Natural killer cell (primary cell): ENCODE data around the gene RAD51B. TPM values are rescaled to one million over a fixed set of nuclear protein-coding genes. Genes with fewer than 3 reads are reported as not detected.

Experiments used
- ATAC-seq, 3 donors: fragments of 150-1000 bp in 2 of 3; fragments of 200-7000 bp in 1 of 3; cut with Tn5 transposase; 1 replicate in 1 of 3; 2 replicates in 2 of 3; pipeline ENCODE4 v1.10.0; 2021; ENCODE audit warnings: mild to moderate bottlenecking in 2 of 3, moderate library complexity in 2 of 3
- DNase-seq, 2 donors: peaks; one replicate each; pipeline versions ENCODE4 v3.0.0 to v3.0.0-alpha.2; 2013 to 2021; ENCODE audit warnings: mixed read lengths in 1 of 2
- H3K27ac ChIP-seq: one replicate; pipeline ENCODE4 v1.5.1; 2013; ENCODE audit warnings: mild to moderate bottlenecking, low read length
- H3K27me3 ChIP-seq: one replicate; pipeline ENCODE4 v1.6.1; 2013; ENCODE audit warnings: low read length; ENCODE audit not compliant: control insufficient read depth, insufficient read depth
- H3K36me3 ChIP-seq: one replicate; pipeline ENCODE4 v1.6.1; 2013; ENCODE audit warnings: low read length; ENCODE audit not compliant: control insufficient read depth, insufficient read depth
- H3K4me1 ChIP-seq: one replicate; pipeline ENCODE4 v1.6.1; 2013; ENCODE audit warnings: low read length; ENCODE audit not compliant: control insufficient read depth, insufficient read depth
- H3K4me3 ChIP-seq: one replicate; pipeline ENCODE4 v1.5.1; 2013; ENCODE audit warnings: low read length
- H3K9me3 ChIP-seq: one replicate; pipeline ENCODE4 v1.6.1; 2013; ENCODE audit warnings: low read length; ENCODE audit not compliant: control insufficient read depth, insufficient read depth
- H3K27ac Mint-ChIP-seq, 2 donors: one replicate each; pipeline ENCODE4 v1.8.0; 2022; ENCODE audit warnings: mild to moderate bottlenecking in 2 of 2, mixed read lengths in 2 of 2, moderate library complexity in 1 of 2
- H3K27me3 Mint-ChIP-seq, 2 donors: one replicate each; pipeline ENCODE4 v1.8.0; 2022; ENCODE audit warnings: low read depth in 2 of 2, mixed read lengths in 2 of 2
- H3K36me3 Mint-ChIP-seq: one replicate; pipeline ENCODE4 v1.8.0; 2022; ENCODE audit warnings: mixed read lengths
- H3K4me1 Mint-ChIP-seq, 2 donors: one replicate each; pipeline ENCODE4 v1.8.0; 2022; ENCODE audit warnings: mixed read lengths in 2 of 2
- H3K4me3 Mint-ChIP-seq: one replicate; pipeline ENCODE4 v1.8.0; 2022; ENCODE audit warnings: mild to moderate bottlenecking, moderate library complexity, mixed read lengths
- H3K9me3 Mint-ChIP-seq, 2 donors: one replicate each; pipeline ENCODE4 v1.8.0; 2022; ENCODE audit warnings: mixed read lengths in 2 of 2
- WGBS: methylation state at CpG from one replicate; pipeline ENCODE4 v1.1.7; 2013; ENCODE audit warnings: missing lambda C conversion rate; ENCODE audit not compliant: insufficient coverage; 5-methylcytosine and 5-hydroxymethylcytosine counted together
- intact Hi-C: fragments of 100-400 bp; cut with micrococcal nuclease; formaldehyde crosslinking; loops from one replicate; pipeline ENCODE4 v1.14.2; 2022
- total RNA-seq, 4 donors: library from RNA; stranded (reverse); fragments of 120-200 nt in 1 of 4; gene quantifications; one replicate each; pipeline versions ENCODE4 v1.2.3 to v1.2.4, GENCODE V29; 2013 to 2022
- TF ChIP-seq, protein P1 (sequence below): fragments of 200-600 bp; IDR thresholded peaks from one replicate; pipeline ENCODE4 v1.8.0; 2022; ENCODE audit warnings: antibody characterized with exemption

RAD51B gene
- total RNA-seq, 3 donors from 2014 or later (not counting 1 experiment from before 2014, with no cell fraction given) = 28.1 to 37.6 (median 28.6) TPM

DNA sequence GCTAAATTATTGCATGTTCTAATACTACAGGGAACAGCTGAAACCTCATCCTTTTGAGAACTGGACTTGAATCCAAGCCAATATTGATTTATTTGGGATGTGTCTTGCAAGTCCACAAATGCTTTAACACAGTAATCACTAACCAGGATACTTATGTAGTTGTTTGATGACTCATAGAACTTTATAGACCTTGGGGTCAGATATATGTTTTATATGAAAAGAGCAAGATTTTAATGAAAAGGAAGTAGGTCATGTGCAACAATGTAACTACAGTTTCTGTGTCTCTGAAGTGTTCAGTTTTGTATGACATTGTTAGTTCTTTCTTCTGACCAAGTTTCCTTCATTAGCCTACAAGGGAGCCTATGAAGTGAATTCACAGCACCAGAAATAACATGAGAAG is 621.2 kb downstream of the RAD51B start:
- Mint-ChIP-seq H3K4me3 (no peak overlapping the region), H3K27ac (no peak overlapping the region), H3K4me1 (no peaks in the 10 kb centered on the region), H3K27me3 (no peaks in the 10 kb centered on the region), H3K9me3 (no peaks in the 10 kb centered on the region), H3K36me3 (peaks cover 11% of the 10 kb centered on the region)
- intact Hi-C loops = no loop called here
- H3K4me1 ChIP-seq = no peaks in the 10 kb centered on the region
- TF ChIP-seq, protein P1, sequence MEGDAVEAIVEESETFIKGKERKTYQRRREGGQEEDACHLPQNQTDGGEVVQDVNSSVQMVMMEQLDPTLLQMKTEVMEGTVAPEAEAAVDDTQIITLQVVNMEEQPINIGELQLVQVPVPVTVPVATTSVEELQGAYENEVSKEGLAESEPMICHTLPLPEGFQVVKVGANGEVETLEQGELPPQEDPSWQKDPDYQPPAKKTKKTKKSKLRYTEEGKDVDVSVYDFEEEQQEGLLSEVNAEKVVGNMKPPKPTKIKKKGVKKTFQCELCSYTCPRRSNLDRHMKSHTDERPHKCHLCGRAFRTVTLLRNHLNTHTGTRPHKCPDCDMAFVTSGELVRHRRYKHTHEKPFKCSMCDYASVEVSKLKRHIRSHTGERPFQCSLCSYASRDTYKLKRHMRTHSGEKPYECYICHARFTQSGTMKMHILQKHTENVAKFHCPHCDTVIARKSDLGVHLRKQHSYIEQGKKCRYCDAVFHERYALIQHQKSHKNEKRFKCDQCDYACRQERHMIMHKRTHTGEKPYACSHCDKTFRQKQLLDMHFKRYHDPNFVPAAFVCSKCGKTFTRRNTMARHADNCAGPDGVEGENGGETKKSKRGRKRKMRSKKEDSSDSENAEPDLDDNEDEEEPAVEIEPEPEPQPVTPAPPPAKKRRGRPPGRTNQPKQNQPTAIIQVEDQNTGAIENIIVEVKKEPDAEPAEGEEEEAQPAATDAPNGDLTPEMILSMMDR = no peak
- H3K27ac ChIP-seq = no peak overlapping the region
- H3K27me3 ChIP-seq = no peaks in the 10 kb centered on the region
- DNase-seq (no peak), ATAC-seq (no peak)
- no peaks in the 10 kb centered on the region for H3K9me3 ChIP-seq
- H3K4me3 ChIP-seq = no peak overlapping the region
- H3K36me3 ChIP-seq = no peaks in the 10 kb centered on the region

DNA sequence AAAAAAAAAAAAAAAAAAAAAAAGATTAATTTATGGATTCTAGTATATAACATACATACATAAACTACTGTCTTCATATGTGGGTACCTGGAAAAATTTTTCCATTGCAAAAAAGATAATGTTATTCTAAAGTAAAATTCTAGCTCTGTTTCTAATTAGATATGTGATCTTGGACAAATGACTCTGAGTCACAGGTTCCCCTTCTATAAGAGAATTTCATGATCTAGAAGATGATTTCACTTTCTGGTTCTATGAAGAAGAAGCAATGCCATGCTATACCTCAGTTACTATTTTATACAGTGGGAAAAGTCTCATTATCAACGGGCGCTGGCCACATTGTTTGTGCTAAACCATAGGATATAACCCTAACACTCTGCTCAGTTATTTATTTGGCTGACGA is 622.0 kb downstream of the RAD51B start:
- Mint-ChIP-seq H3K4me3 (no peak overlapping the region), H3K27ac (no peak overlapping the region), H3K9me3 (no peaks in the 10 kb centered on the region), H3K36me3 (peaks cover 4% of the 10 kb centered on the region), H3K4me1 (no peaks in the 10 kb centered on the region), H3K27me3 (no peaks in the 10 kb centered on the region)
- no peaks in the 10 kb centered on the region for H3K9me3 ChIP-seq
- TF ChIP-seq, protein P1 = no peak
- WGBS = 72% methylated on average over 3 of the region's 3 CpGs
- H3K27me3 ChIP-seq = no peaks in the 10 kb centered on the region
- ATAC-seq (no peak), DNase-seq (no peak)
- H3K27ac ChIP-seq = no peak overlapping the region
- H3K4me1 ChIP-seq = no peaks in the 10 kb centered on the region
- intact Hi-C loops = no loop called here
- H3K36me3 ChIP-seq = no peaks in the 10 kb centered on the region
- H3K4me3 ChIP-seq = no peak overlapping the region

DNA sequence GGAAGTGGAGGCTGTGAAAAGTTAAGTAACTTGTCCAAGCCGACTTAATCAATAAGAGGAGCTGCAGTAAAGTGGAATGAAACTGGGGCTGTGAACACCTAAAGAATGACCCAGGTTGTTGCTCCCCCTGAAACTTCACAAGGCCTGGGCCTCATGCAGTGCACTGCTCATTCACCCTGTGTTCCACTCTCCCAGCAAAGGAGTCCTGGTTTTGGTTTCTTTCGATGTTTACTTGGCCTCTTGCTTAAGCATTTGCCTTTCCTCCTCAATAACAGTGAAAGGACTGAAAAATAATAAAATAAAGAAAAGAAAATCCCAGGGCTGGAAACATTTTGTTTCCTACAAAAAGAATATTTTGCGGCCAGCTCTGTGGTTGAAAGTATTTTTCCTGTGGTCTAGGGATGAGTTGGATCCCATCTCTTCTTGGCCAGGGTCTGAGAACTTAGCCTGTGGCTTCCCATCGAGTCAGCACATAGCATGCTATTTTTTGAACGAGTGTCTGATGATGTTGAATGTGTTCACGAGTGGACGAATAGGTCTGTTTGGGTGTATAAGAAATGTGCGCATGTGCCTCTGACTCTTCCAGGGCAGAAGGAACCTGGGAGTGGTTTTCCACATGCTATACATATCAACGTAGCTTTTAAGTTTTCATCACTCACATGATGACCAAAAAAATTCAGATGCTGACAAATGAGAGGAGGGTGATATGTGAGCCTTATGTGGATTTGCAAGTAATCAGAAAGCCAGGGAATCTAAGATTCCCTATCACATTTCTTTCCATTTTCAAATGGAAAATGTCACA is 623.5 kb downstream of the RAD51B start:
- Mint-ChIP-seq H3K4me3 (no peak overlapping the region), H3K36me3 (no peaks in the 10 kb centered on the region), H3K27ac (no peak overlapping the region), H3K27me3 (no peaks in the 10 kb centered on the region), H3K9me3 (no peaks in the 10 kb centered on the region), H3K4me1 (no peaks in the 10 kb centered on the region)
- Histone ChIP-seq H3K4me3 (no peak overlapping the region), H3K4me1 (no peaks in the 10 kb centered on the region), H3K36me3 (no peaks in the 10 kb centered on the region), H3K27me3 (no peaks in the 10 kb centered on the region), H3K27ac (no peak overlapping the region), H3K9me3 (no peaks in the 10 kb centered on the region)
- TF ChIP-seq, protein P1 = no peak
- intact Hi-C loops = no loop called here
- WGBS = 96% methylated on average over 7 of the region's 9 CpGs
- DNase-seq (no peak), ATAC-seq (no peak)
